GM12801 (cell line): Measurements from ENCODE around the gene PTPN11.

ENCODE experiments used
- CTCF ChIP-seq: IDR thresholded peaks from one replicate; pipeline ENCODE4 v1.5.1; 2011; ENCODE audit warnings: control low read depth; ENCODE audit not compliant: insufficient read length; ENCODE audit errors: extremely low read depth

PTPN11 gene

GRCh38 chr12:112450725-112451124 lies 32.0 kb downstream of the PTPN11 start:
- TF ChIP-seq CTCF = no peak

- TF ChIP-seq CTCF = no peak
Measured at GRCh38 chr12:112456029-112456428, 37.3 kb downstream of the PTPN11 start.

- TF ChIP-seq CTCF = no peak
Measured at GRCh38 chr12:112458330-112458729, 39.6 kb downstream of the PTPN11 start.

- TF ChIP-seq CTCF = no peak
Measured at GRCh38 chr12:112458751-112459150, 40.0 kb downstream of the PTPN11 start.

- TF ChIP-seq CTCF = no peak
Measured at GRCh38 chr12:112463478-112463877, 44.7 kb downstream of the PTPN11 start.

- no peak for TF ChIP-seq CTCF
Measured at GRCh38 chr12:112464605-112465004, 45.9 kb downstream of the PTPN11 start.

- TF ChIP-seq CTCF = no peak
Measured at GRCh38 chr12:112466011-112466422, 47.3 kb downstream of the PTPN11 start.

GRCh38 chr12:112466835-112467234 lies 48.1 kb downstream of the PTPN11 start:
- TF ChIP-seq CTCF = no peak
